Measurements from ENCODE around the gene SEMA3A. TPM values are rescaled to one million over a fixed set of nuclear protein-coding genes. Genes with fewer than 3 reads are reported as not detected.

The SEMA3A gene
- total RNA-seq, 4 donors from 2014 or later: 0.15 to 4.6 (median 0.69) TPM

DNA sequence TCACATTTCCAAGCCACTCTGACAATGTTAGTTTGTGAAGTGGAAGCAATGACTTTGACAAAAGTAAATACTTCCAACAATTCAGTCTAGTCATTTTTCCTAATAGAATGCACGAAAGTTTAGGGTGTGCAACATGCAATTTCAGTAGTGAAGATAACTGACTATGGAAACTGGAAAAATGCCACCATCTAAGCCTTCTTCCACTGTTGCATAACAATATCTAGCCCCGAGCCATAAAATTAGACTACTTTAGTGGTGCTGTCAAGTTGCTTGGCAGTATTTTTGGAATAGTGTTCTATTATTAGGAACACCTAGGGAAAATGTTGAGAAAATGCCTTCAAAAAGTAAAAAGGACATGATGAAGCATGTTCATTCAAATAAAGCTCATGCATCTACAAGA lies 17.9 kb downstream of the SEMA3A start:
- H3K27me3 ChIP-seq: no peaks in the 10 kb centered on the region
- no peak overlapping the region for H3K27ac ChIP-seq
- no peak overlapping the region for H3K4me3 ChIP-seq
- no peaks in the 10 kb centered on the region for H3K36me3 ChIP-seq
- peaks cover 0 to 6% (median 3%) of the 10 kb centered on the region in 3 donors for H3K4me1 ChIP-seq
- TF ChIP-seq POLR2A (IDR thresholded peaks at IDR 0.05): no peak
- TF ChIP-seq, protein P1, sequence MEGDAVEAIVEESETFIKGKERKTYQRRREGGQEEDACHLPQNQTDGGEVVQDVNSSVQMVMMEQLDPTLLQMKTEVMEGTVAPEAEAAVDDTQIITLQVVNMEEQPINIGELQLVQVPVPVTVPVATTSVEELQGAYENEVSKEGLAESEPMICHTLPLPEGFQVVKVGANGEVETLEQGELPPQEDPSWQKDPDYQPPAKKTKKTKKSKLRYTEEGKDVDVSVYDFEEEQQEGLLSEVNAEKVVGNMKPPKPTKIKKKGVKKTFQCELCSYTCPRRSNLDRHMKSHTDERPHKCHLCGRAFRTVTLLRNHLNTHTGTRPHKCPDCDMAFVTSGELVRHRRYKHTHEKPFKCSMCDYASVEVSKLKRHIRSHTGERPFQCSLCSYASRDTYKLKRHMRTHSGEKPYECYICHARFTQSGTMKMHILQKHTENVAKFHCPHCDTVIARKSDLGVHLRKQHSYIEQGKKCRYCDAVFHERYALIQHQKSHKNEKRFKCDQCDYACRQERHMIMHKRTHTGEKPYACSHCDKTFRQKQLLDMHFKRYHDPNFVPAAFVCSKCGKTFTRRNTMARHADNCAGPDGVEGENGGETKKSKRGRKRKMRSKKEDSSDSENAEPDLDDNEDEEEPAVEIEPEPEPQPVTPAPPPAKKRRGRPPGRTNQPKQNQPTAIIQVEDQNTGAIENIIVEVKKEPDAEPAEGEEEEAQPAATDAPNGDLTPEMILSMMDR (IDR thresholded peaks at IDR 0.05): no peak
- H3K9me3 ChIP-seq: no peaks in the 10 kb centered on the region
- 24 to 27% methylated on average over 2 of the region's 2 CpGs for WGBS, 2 donors
- intact Hi-C loops (cut with DNase I): no loop called here
- DNase-seq: no peak

DNA sequence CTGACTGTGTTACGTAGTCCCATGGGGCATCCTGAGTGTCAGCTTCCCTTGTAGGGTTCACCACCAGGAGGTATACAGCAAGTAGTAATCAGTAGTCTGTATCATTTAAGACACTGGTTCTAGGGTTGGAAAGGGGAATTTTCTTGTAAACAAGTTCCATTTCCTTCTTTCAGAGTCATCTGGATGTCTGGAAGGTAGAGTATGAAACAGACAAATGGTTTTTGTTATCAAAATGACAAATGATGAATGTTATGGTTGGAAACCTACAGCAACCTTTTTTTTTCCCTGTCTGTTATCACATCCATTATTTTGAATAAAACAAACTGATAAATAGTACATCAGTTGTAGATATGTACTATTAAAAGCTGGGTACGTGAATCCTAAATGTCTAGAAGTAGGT lies 19.1 kb downstream of the SEMA3A start:
- no peak for TF ChIP-seq POLR2A (IDR thresholded peaks at IDR 0.05)
- TF ChIP-seq, protein P1 (IDR thresholded peaks at IDR 0.05): no peak
- H3K27ac ChIP-seq: no peak overlapping the region
- H3K4me1 ChIP-seq: peaks cover 0 to 6% (median 3%) of the 10 kb centered on the region in 3 donors
- H3K27me3 ChIP-seq: no peaks in the 10 kb centered on the region
- no peak overlapping the region for H3K4me3 ChIP-seq
- WGBS, 2 donors: 85 to 87% methylated on average over 2 of the region's 2 CpGs
- intact Hi-C loops (cut with DNase I): no loop called here
- no peaks in the 10 kb centered on the region for H3K9me3 ChIP-seq
- no peaks in the 10 kb centered on the region for H3K36me3 ChIP-seq
- no peak for DNase-seq

DNA sequence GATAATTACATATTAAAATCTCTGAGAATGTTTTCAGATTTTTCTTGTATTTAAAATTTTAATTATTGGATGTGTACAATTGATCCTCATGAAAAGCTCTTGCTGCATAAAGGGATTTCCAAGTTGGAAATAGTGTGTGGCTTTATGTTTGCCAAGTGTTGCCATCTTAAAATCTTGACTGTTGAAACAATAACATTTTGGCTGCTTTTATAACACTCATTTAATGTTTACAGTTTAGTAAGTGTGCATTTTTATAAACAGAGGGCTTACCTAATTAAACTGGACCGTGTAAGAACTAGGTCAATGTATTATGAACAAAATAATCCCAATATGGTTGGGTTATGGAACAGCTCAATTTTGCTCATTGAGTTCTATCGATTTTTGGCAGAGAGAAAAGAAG lies 23.9 kb downstream of the SEMA3A start:
- TF ChIP-seq, protein P1 (IDR thresholded peaks at IDR 0.05): no peak
- no peak for TF ChIP-seq POLR2A (IDR thresholded peaks at IDR 0.05)
- Histone ChIP-seq H3K27me3 (no peaks in the 10 kb centered on the region), H3K27ac (peak overlapping the region in 2 of 4 donors; percentile 13 to 30), H3K36me3 (no peaks in the 10 kb centered on the region), H3K4me1 (no peaks in the 10 kb centered on the region), H3K9me3 (no peaks in the 10 kb centered on the region), H3K4me3 (no peak overlapping the region)
- intact Hi-C loops (cut with DNase I): no loop called here
- WGBS, 2 donors: 58 to 70% methylated on average over 2 of the region's 2 CpGs
- no peak for DNase-seq

DNA sequence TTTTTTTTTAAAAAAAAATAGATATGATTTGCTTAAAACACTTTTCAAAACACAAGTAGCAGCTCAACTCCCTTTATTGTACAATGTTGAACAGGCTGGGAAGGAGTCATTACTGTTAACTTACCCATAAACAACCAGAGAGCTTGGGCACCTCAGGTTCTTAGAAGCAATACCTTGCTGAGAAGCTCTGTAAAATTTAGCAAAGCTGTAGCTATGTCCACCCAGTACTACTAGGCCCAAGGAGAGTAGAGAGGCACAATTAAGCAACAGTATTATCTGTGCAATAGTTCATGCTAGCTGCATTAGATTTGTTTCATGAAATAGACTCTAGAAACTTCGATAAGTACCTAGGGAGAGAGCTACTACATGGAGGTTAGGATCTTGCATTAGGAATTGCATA lies 32.0 kb downstream of the SEMA3A start:
- H3K9me3 ChIP-seq: no peaks in the 10 kb centered on the region
- no peak overlapping the region for H3K4me3 ChIP-seq
- intact Hi-C loops (cut with DNase I): no loop called here
- TF ChIP-seq POLR2A (IDR thresholded peaks at IDR 0.05): no peak
- TF ChIP-seq, protein P1 (IDR thresholded peaks at IDR 0.05): no peak
- 44 to 67% methylated on average over 1 of the region's 1 CpG for WGBS, 2 donors
- no peaks in the 10 kb centered on the region for H3K27me3 ChIP-seq
- DNase-seq: no peak
- H3K27ac ChIP-seq: no peak overlapping the region
- no peaks in the 10 kb centered on the region for H3K4me1 ChIP-seq
- no peaks in the 10 kb centered on the region for H3K36me3 ChIP-seq

DNA sequence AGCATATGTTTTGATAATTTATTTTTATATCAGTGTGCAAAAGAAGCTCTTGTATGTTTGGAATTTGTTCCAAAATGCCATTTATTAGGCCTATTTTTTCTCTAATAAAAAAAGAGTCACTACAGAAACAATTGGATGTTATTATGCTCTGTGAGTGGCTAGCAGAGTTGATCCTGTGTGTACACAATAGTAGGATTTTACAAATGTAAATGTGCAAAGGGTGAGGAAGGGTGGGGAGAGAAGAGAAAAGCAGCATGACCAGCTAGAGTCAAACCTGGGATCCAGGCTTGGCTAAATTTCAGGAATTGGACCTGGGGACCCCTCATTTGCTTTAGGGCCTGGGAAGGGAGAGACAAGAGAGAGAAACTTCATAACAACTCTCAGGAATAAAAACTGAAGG lies 32.5 kb downstream of the SEMA3A start:
- TF ChIP-seq, protein P1 (IDR thresholded peaks at IDR 0.05): no peak
- no peak for TF ChIP-seq POLR2A (IDR thresholded peaks at IDR 0.05)
- Histone ChIP-seq H3K27me3 (no peaks in the 10 kb centered on the region), H3K9me3 (no peaks in the 10 kb centered on the region), H3K36me3 (no peaks in the 10 kb centered on the region), H3K4me1 (no peaks in the 10 kb centered on the region), H3K4me3 (no peak overlapping the region), H3K27ac (no peak overlapping the region)
- no peak for DNase-seq
- intact Hi-C loops (cut with DNase I): no loop called here

Measured in esophagus squamous epithelium (tissue), 5 donors.